ENCODE measurements around the gene LANCL2. TPM values are rescaled to one million over a fixed set of nuclear protein-coding genes. Genes with fewer than 3 reads are reported as not detected.
"Not testable (repeated sequence)": the region's sequence is repeated elsewhere in the genome, so short reads cannot be mapped to it uniquely, and the experiment has no call there.

The LANCL2 gene
- total RNA-seq, 1 donor from 2014 or later: 29.2 TPM

DNA sequence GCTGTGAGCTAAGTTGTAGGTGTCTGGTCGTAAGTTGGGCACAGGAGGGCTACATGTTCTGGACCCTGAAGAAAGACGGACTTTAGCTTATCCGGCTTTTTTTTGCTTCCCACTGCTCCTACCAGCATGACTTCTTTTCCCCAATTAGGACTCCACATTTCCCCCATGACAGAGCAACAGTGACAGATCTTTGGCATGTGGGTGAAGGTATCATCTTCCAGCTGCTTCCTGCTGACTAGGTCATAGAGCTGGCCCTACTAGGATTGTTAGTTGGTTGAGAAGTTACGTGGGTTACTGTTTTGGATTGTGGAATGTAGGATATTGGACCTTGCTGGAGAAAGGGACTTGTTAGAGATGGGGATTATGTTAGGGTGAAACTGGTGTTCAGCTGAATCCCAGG, 21.4 kb downstream of the LANCL2 start:
- TF ChIP-seq, protein P1, sequence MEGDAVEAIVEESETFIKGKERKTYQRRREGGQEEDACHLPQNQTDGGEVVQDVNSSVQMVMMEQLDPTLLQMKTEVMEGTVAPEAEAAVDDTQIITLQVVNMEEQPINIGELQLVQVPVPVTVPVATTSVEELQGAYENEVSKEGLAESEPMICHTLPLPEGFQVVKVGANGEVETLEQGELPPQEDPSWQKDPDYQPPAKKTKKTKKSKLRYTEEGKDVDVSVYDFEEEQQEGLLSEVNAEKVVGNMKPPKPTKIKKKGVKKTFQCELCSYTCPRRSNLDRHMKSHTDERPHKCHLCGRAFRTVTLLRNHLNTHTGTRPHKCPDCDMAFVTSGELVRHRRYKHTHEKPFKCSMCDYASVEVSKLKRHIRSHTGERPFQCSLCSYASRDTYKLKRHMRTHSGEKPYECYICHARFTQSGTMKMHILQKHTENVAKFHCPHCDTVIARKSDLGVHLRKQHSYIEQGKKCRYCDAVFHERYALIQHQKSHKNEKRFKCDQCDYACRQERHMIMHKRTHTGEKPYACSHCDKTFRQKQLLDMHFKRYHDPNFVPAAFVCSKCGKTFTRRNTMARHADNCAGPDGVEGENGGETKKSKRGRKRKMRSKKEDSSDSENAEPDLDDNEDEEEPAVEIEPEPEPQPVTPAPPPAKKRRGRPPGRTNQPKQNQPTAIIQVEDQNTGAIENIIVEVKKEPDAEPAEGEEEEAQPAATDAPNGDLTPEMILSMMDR (conservative IDR thresholded peaks at IDR 0.05; ENCODE audit: low read depth, low read length): no peak
- no peak for DNase-seq (ENCODE audit: low read depth)
- no peak overlapping the region for H3K4me3 ChIP-seq (ENCODE audit: low read depth, low read length)

- no peak for DNase-seq (ENCODE audit: low read depth)
- H3K4me3 ChIP-seq (ENCODE audit: low read depth, low read length): no peak overlapping the region
- TF ChIP-seq, protein P1 (conservative IDR thresholded peaks at IDR 0.05; ENCODE audit: low read depth, low read length): no peak
Observed at GRCh38 chr7:55387062-55387965, 22.2 kb downstream of the LANCL2 start.

DNA sequence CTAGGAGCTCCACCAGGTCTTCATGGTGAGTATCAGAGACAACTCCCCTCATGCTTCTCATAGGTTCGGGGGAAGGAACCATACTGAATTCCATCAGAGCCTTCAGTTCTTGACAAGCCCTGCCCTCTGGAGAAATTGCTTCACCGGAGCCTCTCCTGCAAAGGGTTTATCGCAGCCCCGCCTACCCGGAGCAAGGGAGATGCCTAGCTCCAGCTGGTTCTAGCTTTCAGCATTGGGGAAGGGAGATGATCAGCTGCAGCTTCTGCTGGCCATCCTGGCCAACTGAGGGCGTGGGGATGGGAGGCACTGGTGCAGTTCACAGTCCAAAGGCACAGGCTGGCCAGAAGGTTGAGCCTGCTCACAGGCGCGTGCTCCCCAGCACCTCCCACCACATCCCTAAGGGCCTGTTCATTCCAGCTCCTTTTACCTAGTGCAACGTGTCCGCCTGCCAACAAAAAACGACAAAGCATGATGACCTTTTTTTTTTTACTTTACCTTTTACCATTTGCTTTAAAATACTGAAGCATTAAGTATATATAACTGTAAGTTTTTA, 31.2 kb downstream of the LANCL2 start:
- no peak overlapping the region for H3K4me3 ChIP-seq (ENCODE audit: low read depth, low read length)
- TF ChIP-seq, protein P1 (conservative IDR thresholded peaks at IDR 0.05; ENCODE audit: low read depth, low read length): no peak
- DNase-seq (ENCODE audit: low read depth): no peak

- no peak overlapping the region for H3K4me3 ChIP-seq (ENCODE audit: low read depth, low read length)
- DNase-seq (ENCODE audit: low read depth): no peak
- TF ChIP-seq, protein P1 (conservative IDR thresholded peaks at IDR 0.05; ENCODE audit: low read depth, low read length): no peak
Observed at GRCh38 chr7:55397617-55398016, 32.5 kb downstream of the LANCL2 start.

GRCh38 chr7:55400191-55400590, 35.1 kb downstream of the LANCL2 start:
- DNase-seq (ENCODE audit: low read depth): no peak
- TF ChIP-seq, protein P1 (conservative IDR thresholded peaks at IDR 0.05; ENCODE audit: low read depth, low read length): no peak

DNA sequence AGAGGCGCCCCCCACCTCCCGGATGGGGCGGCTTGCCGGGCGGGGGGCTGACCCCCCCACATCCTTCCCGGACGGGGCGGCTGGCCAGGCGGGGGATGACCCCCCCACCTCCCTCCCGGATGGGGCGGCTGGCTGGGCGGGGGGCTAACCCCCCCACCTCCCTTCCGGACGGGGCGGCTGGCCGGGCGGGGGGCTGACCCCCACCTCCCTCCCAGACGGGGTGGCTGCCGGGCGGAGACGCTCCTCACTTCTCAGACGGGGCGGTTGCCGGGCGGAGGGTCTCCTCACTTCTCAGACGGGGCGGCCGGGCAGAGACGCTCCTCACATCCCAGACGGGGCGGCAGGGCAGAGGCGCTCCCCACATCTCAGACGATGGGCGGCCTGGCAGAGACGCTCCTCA, 37.4 kb downstream of the LANCL2 start:
- not testable (repeated sequence) for H3K4me3 ChIP-seq (ENCODE audit: low read depth, low read length); DNase-seq (ENCODE audit: low read depth)

More at GRCh38 chr7:55400191-55400590, 35.1 kb downstream of the LANCL2 start:
- H3K4me3 ChIP-seq (ENCODE audit: low read depth, low read length): no peak overlapping the region

DNA sequence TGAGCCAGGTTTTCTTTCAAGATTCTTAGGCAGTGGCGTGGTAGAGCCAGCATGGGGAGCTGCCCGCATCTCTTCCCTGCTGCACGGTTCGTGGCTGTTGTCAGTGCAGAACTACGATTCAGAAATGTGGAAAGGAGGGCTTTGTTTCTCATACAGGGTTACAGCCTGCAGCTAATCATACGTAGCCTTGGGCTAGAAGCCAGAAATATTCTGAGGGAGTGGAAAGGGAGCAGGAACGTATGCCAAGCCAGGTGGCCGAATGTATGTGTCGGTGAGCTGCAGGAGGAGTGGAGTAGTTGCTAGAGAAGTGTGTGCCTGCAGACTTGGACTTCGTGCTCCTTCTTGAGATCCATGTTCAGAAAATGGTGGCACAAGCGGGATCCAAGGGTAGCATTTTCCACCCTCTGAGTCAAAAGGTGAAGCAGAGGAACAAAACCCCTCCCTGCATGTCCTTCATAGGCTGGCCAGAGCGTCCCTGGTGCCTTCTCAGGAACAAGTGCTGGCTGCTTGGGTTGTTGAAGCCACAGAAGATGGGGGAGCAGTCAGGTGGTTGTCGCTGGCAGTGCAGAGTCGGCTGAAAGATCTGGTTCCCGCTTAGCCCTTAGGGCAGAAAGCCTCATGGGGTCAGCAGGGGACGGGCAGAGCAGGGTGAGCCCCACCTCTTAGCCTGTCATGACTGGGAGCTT, 40.9 kb downstream of the LANCL2 start:
- no peak for DNase-seq (ENCODE audit: low read depth)
- TF ChIP-seq, protein P1 (conservative IDR thresholded peaks at IDR 0.05; ENCODE audit: low read depth, low read length): no peak
- no peak overlapping the region for H3K4me3 ChIP-seq (ENCODE audit: low read depth, low read length)
